Lung microvascular endothelial cell (primary cell): ENCODE data around the gene LACTBL1. TPM values are rescaled to one million over a fixed set of nuclear protein-coding genes. Genes with fewer than 3 reads are reported as not detected.
A peak's percentile ranks its signal among the peaks of the same experiment; 100 is the strongest.
"Not testable (repeated sequence)": the region's sequence is repeated elsewhere in the genome, so short reads cannot be mapped to it uniquely, and the experiment has no call there.

Experiments used
- DNase-seq, 2 donors: peaks; one replicate each; pipeline versions ENCODE4 v3.0.0 to v3.0.0-alpha.2; 2010; ENCODE audit warnings: low read depth in 2 of 2
- total RNA-seq: library from RNA; depleted of rRNA; stranded (reverse); fragments of >200 nt; gene quantifications from 2 replicates; pipeline ENCODE4 v1.2.1, GENCODE V29; 2014

The LACTBL1 gene
- not detected in 2 replicates for total RNA-seq

- DNase-seq: no peak
Observed at GRCh38 chr1:22972760-22973159, at the start of gene LACTBL1. LACTBL1 (minus strand) TSS chr1:22972866; CDS start chr1:22972316, 550 bp downstream.

- no peak for DNase-seq
Observed at GRCh38 chr1:23021834-23022233, 49.2 kb upstream of the LACTBL1 start.

- DNase-seq: peak in 1 of 2 donors; percentile 2
Observed at GRCh38 chr1:23020706-23021405, 48.2 kb upstream of the LACTBL1 start.

GRCh38 chr1:23019863-23020625, 47.4 kb upstream of the LACTBL1 start:
- peak; percentile 50 to 53 for DNase-seq

GRCh38 chr1:23019094-23019862, 46.6 kb upstream of the LACTBL1 start, which contains the start of gene KDM1A:
KDM1A (plus strand) TSS chr1:23019468; CDS start chr1:23019597, 129 bp downstream.
- peak; percentile 96 to 98 for DNase-seq

- no peak for DNase-seq
Observed at GRCh38 chr1:23018661-23019093, 46.0 kb upstream of the LACTBL1 start.

GRCh38 chr1:23013657-23014056, 41.0 kb upstream of the LACTBL1 start:
- no peak for DNase-seq

GRCh38 chr1:23010025-23010424, 37.4 kb upstream of the LACTBL1 start:
- DNase-seq: not testable (repeated sequence)

GRCh38 chr1:23008901-23009300, 36.2 kb upstream of the LACTBL1 start:
- no peak for DNase-seq

- DNase-seq: no peak
Observed at GRCh38 chr1:23007106-23007505, 34.4 kb upstream of the LACTBL1 start.

GRCh38 chr1:23004769-23005168, 32.1 kb upstream of the LACTBL1 start:
- DNase-seq: peak; percentile 5 to 14

GRCh38 chr1:23004112-23004511, 31.4 kb upstream of the LACTBL1 start:
- no peak for DNase-seq

GRCh38 chr1:23002218-23002617, 29.6 kb upstream of the LACTBL1 start:
- DNase-seq: not testable (repeated sequence)

GRCh38 chr1:23000133-23000532, 27.5 kb upstream of the LACTBL1 start:
- not testable (repeated sequence) for DNase-seq

- not testable (repeated sequence) for DNase-seq
Observed at GRCh38 chr1:22997528-22997927, 24.9 kb upstream of the LACTBL1 start.

- no peak for DNase-seq
Observed at GRCh38 chr1:22995774-22996173, 23.1 kb upstream of the LACTBL1 start.

GRCh38 chr1:22993220-22993795, 20.6 kb upstream of the LACTBL1 start:
- DNase-seq: not testable (repeated sequence)

GRCh38 chr1:22992384-22992783, 19.7 kb upstream of the LACTBL1 start:
- not testable (repeated sequence) for DNase-seq

GRCh38 chr1:22983944-22984343, 11.3 kb upstream of the LACTBL1 start:
- no peak for DNase-seq

- not testable (repeated sequence) for DNase-seq
Observed at GRCh38 chr1:22980471-22980790, 7.8 kb upstream of the LACTBL1 start.

GRCh38 chr1:22978299-22978698, 5.6 kb upstream of the LACTBL1 start:
- peak in 1 of 2 donors; percentile 58 for DNase-seq
